HG03571 (cell line): ENCODE measurements around the gene THAP7.

Experiments
- ATAC-seq: cut with Tn5 transposase; IDR thresholded peaks from one replicate; pipeline ENCODE4 v1.9.1; 2021; ENCODE audit not compliant: unreplicated experiment

The THAP7 gene

DNA sequence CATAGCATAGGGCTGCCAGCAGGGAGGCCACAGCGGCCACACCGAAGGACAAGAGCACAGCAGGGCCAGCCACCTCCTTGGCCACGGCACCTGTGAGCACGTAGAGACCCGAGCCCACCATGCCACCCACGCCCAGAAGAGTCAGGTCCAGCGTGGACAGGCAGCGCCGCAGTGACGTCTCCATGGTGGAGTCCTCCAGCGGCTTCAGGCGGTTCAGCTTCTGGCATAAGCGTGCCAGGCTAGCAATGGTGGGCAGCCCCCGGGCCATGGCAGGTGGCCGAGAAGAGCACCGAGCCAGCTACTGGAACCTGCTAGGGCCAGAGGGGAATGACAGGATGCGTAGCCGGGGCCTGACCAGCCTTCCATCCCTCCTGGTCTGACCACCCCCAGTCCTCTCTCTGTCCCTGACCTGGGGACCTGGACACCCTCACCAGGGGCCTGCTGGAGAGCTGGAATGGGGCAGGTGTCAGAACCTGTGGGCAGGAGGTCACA lies 29.7 kb upstream of the THAP7 start:
- no peak for ATAC-seq

GRCh38 chr22:21030621-21031544 lies 29.0 kb upstream of the THAP7 start:
- ATAC-seq, result no peak

- no peak for ATAC-seq
Observed at GRCh38 chr22:21030032-21030431, 28.1 kb upstream of the THAP7 start.

DNA sequence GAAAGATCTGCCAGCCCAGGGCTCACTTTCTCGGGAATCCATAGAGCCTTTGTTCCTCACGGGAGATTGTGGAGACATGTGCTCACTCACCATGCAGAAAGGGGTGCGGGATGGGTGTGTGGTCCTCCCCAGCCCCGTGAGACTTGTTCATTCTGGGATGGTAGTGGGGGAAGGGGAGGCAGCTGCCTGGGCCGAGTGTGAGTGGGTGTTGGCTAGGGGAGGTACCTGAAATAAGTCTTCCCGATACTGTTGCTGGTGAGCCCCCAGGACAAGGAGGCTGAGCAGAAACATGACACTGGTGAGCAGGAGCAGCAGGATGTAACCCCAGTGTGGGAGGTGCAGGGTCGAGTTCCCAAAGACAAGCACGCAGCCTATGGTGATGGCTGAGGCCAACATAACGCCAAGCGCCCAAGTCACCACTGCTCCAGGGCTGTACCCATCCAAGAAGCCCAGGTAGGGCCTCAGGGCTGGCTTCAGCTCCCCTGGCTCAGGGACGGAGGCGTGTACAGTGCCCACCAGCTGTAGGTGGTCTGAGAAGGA lies 27.6 kb upstream of the THAP7 start:
- ATAC-seq, result no peak

- no peak for ATAC-seq
Observed at GRCh38 chr22:21028277-21029251, 26.6 kb upstream of the THAP7 start.

DNA sequence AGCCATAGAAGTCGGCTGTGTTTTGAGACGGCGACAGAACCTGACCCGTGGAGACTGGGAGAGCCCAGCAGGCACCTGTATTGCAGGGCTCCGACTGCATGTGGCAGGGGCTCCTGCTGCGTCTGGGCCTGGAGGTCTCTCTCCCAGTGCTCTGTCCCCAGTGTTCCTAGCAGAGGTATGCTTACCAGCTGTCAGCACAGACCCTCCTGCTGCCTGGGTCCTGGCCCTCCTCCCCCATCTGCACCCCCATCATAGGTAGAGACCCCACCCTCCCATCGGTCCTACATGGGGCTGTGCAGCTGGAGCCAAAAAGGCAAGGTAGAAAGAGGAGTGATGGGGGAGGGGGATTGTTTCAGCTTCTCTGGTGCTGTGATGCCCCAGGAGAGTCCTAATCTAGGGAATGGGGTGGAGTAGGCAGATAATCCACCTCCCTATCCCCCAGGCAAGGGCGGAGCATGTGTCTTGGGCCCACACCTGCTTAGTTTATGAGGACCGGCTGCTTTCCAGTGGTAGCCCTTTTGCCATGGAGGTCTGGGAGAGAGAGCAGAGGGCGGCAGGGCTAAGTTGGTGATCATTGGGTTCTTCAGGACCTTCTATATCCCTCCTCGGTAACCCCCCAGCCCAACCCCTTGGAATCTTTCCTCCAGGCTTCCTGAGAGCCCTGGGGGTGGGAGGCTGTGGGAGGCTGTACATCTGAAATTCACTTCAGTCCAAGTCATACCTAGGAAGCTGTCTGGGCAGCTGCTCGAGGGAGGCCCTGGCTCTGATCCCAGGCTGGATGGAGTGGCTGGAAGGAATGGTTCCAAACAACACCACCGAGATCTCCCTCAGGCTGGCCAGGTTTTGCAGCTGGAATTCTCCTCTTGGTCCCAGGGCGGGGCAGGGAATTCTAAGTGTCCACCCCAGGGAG lies 25.1 kb upstream of the THAP7 start:
- no peak for ATAC-seq

DNA sequence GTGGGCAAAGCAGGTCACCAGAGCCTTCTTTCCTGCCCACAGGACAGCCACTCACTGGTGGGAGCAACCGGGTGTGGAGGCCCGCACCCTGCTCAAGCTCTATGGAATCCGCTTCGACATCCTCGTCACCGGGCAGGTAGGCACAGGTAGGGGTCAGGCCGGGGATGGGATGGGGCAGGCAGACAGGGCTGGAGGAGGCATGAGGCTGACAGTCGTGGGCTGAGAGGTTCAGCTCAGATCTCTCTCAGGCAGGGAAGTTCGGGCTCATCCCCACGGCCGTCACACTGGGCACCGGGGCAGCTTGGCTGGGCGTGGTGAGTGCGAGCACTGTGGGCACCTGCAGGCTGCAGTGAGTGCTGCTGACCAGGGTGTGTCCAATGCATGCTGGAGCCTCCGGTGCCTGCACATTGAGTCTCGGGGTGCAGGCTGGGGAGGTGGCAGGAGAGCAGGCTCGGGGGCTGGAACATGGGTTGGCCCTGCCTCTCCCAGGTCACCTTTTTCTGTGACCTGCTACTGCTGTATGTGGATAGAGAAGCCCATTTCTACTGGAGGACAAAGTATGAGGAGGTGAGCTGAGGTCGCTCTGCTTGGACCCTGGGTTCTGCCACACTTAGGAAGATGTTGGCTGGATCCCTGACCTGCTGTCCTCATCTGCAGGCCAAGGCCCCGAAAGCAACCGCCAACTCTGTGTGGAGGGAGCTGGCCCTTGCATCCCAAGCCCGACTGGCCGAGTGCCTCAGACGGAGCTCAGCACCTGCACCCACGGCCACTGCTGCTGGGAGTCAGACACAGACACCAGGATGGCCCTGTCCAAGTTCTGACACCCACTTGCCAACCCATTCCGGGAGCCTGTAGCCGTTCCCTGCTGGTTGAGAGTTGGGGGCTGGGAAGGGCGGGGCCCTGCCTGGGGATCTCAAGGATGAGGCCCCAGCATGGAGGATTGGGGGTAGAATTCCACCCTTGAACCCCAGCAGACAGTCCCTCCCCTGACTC lies 24.1 kb upstream of the THAP7 start:
- ATAC-seq, result no peak

DNA sequence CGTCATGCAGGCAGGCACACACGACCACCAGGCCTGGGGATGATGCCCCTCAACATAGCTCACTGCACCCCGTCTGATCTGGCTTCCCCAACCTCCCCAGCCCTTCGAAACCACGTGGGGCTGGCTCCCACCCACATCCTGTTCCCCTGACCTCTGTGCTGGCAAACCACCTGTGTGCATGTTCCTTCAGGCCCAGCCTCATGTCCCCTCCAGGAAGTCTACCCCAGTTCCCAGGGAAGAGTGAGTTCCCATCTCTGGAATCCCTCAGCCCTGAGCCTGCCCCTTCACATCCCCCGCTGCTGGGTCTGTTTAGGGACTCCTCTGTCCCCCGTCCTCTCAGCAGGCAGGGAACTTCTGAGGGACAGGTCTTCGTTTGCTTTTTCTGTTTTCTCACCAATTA lies 23.3 kb upstream of the THAP7 start:
- no peak for ATAC-seq

GRCh38 chr22:21022955-21023614 lies 21.2 kb upstream of the THAP7 start:
- ATAC-seq, result no peak

DNA sequence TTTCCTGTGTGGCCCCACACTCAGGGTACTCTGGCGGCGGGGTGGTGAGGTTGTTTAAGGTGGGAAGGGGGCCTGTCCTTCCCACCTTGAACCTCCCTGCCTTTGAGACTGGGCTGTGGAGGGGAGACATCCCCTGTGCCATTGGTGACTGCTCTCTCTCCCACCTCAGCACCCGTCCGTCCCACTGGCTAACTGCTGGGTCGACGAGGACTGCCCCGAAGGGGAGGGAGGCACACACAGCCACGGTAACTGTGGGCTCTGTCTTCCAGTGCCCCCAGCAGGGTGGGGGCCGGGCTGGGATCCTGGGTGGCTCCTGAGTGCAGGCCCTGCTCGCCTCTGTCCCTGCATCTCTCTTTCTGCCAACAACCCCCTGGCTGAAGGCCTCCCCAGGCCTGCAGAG lies 20.6 kb upstream of the THAP7 start:
- no peak for ATAC-seq

GRCh38 chr22:21020802-21021429 lies 19.0 kb upstream of the THAP7 start:
- ATAC-seq, result no peak

DNA sequence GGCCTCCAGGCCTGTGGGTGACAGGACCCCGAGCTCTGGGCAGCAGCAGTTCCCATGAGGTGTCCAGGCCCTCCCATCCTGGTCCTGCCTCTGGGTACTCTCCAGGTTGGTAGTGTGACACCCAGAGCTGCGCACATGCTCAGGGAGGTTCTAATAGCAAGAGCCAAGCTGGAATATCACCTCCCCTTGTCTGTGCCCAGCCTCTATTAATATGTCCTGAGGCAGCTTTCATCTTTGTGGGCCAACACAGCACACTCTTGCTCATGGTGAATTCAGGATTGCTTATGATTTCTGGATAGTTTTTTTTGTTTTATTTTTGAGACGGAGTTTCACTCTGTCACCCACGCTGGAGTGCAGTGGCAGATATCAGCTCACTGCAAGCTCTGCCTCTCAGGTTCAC lies 16.4 kb upstream of the THAP7 start:
- ATAC-seq, result no peak

GRCh38 chr22:21016644-21017420 lies 14.9 kb upstream of the THAP7 start:
- no peak for ATAC-seq

- ATAC-seq, result no peak
Observed at GRCh38 chr22:21015466-21016006, 13.6 kb upstream of the THAP7 start.

DNA sequence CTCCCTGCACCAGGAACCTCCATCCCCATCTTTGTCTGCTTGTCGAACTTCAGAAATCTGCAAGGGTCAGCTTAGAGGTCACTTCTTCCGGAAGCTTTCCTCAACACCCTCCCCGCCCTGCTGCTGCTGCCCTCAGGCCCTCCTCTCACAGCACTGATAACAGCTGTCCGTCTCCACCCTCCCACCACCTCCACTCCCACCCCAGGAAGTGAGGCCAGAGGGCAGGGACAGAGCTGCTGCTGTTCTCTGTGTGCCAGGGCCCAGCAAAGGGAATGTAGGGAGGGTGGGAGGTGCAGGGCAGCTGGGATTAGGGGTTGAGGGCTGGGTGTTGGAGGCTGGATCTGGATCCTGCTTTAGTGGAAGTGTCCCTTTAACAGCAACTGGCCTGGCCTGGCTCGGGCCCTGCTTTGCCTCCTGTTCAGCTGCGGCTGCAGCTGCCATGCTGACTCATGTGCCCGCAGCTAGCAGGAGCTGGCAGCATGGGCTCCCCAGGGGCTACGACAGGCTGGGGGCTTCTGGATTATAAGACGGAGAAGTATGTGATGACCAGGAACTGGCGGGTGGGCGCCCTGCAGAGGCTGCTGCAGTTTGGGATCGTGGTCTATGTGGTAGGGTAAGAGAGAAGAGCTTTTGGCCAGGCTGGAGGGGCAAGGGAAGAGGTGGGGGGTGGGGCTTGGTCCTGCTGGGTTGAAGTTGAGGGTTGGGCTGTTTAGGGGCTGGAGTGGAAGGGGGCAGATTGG lies 13.0 kb upstream of the THAP7 start, which contains the start of gene P2RX6:
P2RX6 (plus strand) TSS at position 440 of the 740 bp plus-strand sequence; CDS start at position 450, 10 bp downstream.
- ATAC-seq, result no peak

GRCh38 chr22:21014202-21014725 lies 12.3 kb upstream of the THAP7 start:
- ATAC-seq, result peak; percentile 81
